GM21515 (cell line): Measurements from ENCODE around the gene SIPA1L3.
"Not testable (repeated sequence)": the region's sequence is repeated elsewhere in the genome, so short reads cannot be mapped to it uniquely, and the experiment has no call there.

Experiments used
- ATAC-seq: cut with Tn5 transposase; IDR thresholded peaks from one replicate; pipeline ENCODE4 v1.9.1; 2021; ENCODE audit not compliant: unreplicated experiment

The SIPA1L3 gene

DNA sequence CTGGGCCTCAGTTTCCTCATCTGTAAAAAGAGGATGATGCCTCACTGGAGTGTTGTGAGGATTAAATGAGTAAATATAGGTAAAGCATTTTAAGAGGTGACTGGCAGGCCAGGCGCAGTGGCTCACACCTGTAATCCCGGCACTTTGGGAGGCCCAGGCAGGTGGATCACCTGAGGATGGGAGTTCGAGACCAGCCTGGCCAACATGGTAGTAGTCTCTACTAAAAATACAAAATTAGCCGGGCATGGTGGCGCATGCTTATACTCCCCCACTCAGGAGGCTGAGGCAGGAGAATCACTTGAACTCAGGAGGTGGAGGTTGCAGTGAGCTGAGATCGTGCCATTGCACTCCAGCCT, 317.8 kb downstream of the SIPA1L3 start:
- not testable (repeated sequence) for ATAC-seq

DNA sequence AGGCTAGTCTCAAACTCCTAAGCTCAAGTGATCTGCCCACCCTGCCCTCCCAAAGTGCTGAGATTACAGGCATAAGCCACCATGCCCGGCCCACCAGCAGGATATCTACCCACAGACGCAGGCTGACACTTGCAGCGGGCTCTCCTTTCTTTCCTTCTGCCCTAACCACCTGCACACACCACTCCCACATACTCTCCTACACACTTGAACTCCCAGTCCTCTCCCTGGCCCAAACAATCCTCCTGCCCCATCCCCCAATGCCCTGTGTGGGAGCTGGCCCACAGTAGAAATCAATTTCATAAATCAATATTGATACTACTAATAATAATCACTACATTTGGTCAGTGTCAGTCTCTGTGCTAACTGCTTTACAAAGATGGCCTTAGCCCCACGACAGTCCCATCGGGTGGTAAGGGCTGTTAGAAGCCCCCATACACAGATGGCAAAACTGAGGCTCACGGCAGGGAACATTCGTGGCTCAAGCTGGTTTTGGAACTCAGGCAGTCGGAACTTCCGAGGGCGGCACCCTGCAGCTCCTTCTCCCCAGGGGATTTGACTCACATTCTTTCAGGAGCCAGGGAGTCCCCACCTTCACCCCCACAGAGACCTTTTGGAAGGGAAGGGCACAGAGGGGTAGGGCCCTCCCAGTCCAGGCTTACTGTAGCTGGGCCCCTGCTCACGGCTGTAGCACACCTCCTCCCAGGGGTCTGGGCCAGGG, 320.4 kb downstream of the SIPA1L3 start:
- ATAC-seq: no peak

DNA sequence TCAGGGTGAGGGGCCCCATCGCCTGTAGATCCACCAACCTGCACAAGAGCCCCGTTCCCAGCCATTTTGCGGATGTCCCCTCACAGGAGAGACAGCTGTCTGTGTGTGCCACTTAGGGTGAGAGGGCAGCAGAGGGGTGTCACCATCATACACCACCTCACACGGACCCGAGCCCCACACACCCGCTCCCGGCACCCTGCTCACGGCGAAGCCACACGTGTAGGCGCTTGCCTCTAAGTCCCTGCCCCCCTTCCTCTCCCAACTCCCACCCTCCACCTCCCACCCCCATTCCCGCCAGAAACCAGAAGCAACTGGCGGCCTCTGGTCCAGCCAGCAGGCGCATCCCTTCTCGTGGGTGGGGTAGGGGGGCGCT, 321.0 kb downstream of the SIPA1L3 start:
- ATAC-seq: no peak

DNA sequence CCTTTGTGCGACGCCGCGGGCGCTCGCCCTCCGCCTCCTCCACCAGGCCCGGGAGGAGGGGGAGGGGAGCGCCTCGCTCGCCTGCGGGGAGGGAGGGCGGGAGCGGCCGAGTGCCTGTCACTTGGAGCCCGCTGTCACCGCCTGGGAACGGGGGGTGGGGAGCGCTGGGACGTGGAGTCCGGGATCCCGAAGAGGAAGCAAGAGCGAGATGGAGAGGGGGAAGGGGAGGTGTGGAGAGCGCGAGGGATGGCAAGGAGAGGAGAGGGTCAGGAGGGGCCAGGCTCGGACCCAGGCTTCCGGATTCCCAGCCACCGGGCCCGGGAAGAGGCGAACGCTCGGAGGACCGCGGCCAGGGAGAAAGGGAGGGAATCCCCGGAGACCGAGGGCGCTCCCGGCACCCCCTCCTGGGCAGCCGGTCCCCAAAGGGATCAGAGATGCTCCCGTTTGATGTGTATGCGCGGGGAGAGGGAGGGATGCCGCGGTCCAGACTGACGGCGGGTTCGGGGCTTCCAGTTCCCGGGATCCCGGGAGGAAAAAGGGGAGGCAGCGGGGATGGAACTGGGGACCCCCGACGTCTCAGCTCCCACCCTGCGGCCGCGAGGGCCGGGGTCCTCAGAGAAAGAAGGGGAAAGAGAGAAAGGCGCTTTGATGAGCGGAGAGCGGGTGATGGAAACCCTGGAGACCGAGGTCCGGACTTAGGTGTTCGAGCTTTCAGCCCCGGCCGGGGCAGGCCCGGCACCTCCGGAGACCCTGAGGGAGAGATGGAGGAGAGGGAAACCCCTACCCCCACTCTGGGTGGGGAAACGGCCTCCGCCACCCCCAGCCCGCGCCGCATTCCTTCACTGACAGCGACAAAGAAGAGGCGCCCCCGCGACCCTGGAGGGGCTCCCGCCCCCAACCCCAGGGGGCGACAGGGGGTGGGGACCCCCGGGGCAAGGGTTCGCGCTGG, 321.8 kb downstream of the SIPA1L3 start:
- no peak for ATAC-seq

DNA sequence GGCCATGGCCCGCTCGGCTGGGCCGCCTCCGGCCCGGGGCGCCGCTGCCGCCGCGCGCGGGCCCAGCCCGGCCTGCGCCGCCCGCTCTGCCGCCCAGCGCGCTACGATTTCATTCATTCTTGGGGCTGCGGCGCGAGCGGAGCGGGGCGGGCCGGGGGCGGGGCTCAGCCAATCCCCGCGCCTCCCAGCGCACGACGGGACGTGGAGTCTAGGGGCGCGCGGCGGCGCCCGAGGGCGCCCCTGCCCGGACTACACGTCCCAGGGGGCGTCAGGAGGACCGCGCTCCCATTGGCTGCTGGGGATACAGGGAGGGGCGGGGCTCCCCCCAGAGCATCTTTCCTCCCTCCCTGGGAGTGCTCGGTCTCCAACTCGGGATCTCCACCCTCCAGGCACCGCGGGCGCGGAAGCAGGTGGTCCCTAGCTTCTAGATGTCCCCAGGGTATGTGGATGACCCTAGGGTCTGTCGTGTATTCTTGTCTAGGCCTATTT, 322.6 kb downstream of the SIPA1L3 start:
- ATAC-seq: no peak

DNA sequence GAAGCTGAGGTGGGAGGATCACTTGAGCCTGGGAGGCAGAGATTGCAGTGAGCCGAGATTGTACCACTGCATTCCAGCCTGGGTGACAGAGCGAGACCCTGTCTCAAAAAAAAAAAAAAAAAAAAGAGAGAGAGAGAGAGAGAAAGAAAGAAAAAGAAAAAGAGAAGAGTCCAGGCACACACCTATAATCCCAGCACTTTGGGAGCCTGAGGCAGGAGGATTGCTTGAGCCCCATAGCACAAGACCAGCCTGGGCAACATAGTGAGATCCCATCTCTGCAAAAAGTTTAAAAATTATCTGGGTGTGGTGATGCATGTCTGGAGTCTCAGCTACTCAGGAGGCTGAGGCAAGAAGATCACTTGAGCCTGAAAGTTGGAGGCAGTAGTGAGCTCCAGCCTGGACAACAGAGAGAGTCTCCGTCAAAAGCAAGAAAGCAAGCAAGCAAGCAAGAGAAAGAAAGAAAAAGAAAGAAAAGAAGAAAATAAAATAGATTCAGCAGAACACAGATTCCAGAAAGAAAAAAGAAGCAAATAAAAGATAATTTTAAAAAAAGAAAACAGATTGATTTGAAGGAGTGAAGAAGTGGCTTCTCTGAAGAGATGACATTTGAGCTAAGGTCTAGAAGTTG, 323.6 kb downstream of the SIPA1L3 start:
- not testable (repeated sequence) for ATAC-seq

DNA sequence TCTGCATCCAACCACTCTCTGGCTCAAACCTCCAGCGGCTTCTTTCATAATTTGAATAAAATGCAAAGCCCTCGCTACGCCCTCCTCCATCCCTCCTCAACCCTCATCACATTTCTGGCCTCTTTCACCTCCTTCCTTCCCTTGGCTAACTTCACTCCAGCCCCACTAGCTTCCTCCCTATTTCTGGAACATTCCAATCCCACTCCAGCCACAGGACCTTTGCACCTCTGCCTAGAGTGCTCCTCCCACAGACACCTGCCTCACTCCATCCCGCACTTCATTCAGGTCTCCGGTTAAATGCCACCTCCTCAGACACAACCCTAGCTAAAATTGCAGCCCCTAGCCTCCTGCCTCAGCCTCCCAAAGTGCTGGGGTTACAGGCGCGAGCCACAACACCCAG, 324.9 kb downstream of the SIPA1L3 start:
- no peak for ATAC-seq

DNA sequence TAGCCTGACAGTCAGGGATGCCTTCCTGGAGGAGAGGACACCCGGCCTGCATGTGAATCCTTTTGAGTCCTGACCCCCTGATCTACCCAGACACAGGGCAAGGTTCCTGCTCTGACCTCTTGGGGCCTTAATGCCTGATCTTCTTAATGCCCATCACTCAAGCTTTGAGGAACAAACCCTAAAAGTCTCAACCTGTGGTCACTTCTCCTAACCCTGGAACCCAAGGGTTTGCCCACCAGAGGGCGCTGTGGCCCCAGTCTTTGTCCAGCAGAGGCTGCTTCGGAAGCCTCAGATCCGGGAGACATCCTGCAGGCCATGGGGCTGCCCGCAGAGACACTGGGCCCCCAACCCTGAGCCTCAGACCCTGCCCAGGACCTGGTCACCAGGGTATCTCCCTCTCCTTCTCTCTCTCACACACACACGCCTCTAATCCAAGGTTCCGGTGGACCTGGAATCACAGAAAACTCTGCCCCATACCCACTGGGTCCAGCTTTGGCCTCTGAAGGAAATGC, 326.8 kb downstream of the SIPA1L3 start:
- ATAC-seq: no peak

DNA sequence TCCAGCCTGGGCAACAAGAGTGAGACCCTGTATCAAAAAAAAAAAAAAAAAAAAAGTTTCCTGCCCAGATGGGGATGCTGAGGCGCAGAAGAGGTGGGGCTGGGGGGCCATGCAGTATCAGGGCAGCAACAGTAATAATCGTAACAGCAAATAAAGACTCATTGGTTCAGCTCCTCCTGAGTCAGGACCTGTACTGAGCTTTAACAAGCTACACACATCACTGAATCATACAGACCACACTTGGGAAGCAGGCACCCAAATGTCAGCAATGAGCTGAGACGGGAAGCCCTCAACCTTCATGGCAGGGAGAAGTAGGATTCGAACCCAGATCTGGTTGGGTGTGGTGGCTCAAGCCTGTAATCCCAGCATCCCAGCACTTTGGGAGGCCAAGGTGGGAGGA, 327.6 kb downstream of the SIPA1L3 start:
- no peak for ATAC-seq

DNA sequence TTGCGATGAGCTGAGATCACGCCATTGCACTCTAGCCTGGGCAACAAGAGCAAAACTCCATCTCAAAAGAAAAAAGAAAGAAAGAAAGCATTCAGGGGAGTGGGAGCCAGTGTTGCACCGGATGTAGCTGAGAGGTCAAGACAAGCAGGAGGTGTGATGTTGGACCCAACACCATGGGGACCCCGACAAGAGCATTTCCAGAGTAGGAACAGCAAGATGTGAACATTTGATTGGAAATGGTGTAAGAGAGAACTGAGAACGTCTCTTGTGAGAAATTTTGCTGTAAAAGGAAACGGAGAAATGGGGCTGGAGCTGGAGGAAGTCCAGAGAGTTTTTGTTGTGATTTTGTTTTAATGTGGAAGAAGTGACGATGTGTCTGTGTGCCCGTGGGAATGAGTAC, 332.8 kb downstream of the SIPA1L3 start:
- no peak for ATAC-seq

DNA sequence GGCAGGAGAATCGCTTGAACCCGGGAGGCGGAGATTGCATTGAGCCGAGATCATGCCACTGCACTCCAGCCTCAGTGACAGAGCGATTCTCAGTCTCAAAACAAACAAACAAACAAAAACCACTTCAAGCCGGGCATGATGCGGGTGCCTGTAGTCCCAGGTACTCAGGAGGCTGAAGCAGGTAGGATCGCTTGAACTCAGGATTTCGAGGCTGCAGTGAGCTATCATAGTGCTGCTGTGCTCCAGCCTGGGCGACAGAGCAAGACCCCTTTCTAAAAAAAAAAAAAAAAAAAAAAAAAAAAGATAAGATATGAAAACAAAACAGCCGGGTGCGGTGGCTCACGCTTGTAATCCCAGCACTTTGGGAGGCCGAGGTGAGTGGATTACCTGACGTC, 336.3 kb downstream of the SIPA1L3 start:
- no peak for ATAC-seq

DNA sequence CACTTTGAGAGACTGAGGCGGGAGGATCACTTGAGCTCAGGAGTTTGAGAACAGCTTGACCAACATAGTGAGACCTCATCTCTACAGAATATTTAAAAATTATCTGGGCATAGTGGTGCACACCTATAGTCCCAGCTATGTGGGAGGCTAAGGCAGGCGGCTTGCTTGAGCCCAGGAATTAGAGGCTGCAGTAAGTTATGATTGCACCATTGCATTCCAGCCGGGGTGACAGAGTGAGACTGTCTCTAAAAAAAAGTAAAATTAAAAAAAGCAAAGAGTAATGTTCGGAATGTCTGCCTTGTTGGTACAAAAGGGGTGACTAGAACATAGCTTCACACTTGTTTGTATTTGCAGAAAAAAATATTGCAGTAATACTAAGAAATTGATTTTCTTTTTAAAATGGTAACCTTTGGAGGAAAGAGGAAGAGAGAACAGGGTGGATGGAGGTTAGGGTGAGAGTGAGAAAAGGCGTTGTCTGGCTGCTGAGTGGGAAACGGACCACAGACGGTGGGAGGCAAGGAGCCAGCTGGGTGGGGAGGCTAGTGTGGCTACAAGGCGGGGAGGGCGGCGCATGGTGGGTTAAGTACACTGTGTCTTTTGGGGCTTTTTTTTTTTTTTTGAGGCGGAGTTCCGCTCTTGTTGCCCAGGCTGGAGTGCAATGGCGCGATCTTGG, 339.0 kb downstream of the SIPA1L3 start:
- no peak for ATAC-seq

DNA sequence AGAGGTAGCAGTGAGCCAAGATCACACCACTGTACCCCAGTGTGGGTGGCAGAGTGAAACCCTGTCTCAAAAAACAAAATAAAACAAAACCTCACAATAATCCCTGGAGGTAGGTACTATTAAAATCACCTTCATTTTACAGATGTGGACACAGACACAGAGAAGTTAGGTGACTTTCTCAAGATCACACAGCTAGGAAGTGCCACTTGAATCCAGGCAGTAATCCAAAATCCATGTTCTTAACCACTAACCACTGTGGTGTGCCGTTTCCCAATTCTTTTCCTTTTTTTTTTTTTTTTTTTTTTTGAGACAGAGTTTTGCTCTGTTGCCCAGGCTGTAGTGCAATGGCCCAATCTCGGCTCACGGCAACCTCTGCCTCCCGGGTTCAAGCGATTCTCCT, 340.1 kb downstream of the SIPA1L3 start:
- ATAC-seq: no peak

DNA sequence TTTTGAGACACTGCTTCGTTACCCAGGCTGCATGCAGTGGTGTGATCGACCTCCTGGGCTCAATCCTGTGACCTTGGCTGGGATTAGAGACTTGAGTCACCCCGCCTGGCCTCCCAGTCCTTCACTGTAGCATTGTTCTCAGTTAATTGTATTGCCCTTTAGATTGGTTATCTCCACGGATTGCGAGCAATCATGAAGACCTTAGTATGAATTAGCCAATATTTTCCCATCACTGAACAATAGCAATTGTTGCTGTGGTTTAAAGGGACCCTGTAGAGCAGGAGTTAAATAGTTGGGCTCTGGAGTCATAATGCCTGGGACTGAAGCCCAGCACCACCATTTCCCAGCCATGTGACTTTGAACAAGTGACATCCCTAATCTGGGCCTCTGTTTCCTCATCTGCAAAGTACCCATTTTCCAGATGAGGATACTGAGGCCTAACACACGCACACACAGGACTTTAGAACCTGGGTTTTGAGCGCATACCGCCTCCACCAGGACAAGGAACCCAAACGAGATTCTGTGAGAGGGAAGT, 340.8 kb downstream of the SIPA1L3 start:
- ATAC-seq: no peak

DNA sequence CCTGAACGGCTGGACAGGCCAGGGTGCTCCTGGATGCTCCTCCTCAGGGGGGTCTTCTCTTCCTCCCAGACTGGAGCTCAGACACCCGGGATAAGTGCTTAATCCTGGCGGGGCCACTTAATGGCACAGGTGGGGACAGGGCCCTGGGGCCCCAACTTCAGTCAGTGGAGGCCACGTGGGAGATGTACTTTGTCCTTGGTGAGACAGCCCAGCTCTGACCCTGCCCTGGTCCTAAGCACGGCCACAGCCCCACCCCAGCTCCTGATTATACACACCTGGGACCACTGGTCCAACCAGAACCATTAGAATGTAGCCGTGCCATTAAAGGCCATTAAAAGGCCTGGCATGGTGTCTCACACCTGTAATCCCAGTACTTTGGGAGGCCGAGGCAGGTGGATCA, 341.4 kb downstream of the SIPA1L3 start:
- ATAC-seq: no peak

DNA sequence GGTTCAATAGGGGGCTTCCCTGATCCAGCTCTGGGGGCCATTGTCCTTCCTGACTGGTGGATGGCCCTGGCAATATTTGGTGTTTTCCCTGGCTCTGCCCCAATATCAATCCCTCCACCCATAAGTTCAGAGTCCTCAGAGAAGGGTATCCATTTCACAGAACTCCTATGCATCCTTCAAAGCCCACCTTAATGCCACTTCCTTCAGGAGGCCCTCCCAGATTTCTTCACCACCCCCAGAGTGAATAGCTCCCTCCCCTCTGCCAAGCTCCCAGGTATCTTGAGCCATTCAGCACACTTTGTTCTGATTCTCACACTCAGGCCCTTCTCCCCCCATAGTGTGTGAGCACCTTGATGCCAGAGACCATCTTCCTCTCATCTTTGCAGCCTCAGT, 343.4 kb downstream of the SIPA1L3 start:
- no peak for ATAC-seq

DNA sequence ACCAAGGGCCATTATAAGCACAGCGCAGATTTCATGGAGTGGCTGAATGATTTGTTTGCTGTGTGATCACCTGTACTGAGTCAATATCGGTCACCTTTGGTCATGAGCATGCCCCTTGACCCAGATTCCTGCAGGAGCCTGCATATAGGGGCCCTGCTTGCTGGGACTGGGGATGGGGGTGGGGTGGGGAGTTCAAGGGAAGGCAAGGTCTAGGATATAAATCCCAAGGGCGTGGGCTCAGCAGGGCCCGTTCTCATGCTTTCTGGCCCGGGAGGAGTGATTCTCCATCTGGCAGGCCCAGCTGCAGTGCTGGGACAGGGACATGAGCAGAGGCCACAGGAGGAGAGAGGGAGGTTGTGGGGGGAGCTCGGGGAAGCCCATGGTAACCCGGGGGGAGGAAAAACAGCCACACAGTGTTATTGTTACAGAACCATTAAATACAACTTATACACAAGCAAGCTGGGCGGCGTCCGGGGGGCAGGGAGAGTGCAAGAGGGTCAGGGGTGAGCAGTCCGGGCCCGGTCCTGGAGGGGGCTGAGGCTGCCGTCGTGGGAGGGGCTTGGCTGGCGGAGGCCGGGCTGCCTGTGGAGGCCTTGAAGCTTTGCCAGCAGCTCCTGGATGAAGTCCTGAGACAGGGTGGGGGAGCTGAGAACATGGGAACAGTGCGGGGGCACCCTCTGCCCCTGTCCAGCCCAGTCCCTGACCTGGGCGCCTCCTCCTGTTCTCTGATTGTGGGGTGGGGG, 344.0 kb downstream of the SIPA1L3 start:
- ATAC-seq: no peak

DNA sequence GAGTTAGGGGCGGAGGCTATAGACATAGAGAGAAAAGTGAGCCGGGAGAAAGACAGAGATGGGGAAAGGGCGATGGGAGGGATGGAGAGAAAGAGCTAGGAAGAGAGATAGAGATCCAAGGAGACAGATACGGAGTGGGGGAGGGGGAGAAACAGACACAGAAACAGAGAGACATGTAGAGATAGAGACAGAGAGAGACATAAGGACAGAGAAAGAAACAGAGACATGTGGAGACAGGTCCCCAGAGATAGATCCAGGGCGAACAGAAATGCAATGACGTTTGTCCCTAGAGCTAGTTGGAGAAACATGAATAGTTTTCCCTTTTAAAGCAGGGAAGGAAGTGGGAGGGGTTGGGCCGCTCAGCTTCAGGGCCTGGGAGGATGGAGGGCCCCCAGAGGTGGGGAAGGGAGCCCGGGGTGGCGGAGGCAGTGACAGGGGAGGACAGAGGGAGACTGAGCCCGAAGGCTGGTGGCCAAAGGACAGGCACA, 344.6 kb downstream of the SIPA1L3 start:
- no peak for ATAC-seq

DNA sequence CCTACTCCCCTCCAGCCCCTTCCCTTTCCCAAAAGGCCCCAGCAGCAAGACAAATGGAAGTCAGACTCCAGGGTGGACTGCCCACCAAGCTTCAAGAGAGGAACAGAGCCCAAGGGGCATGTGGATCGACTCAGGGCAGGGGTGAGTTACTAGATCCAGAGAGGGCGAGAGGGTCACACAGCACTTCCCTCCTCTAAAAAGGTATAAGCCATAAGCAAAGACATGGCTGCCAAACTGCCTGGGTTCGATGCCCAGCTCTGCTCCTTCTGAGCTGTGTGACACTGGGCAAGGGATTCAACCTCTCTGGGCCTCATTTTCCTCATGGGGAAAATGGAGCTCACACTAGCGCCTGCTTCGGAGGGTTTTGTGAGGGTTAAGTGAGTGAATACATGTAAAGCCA, 345.4 kb downstream of the SIPA1L3 start:
- no peak for ATAC-seq
